DMS 273 treated with DMSO at 0.1 percent for 48 hours (cell line): ENCODE data around the gene LPP.

ENCODE experiments used
- DNase-seq: peaks from one replicate; lab custom pipeline; 2025; lab: John Stamatoyannopoulos, UW

LPP gene

DNA sequence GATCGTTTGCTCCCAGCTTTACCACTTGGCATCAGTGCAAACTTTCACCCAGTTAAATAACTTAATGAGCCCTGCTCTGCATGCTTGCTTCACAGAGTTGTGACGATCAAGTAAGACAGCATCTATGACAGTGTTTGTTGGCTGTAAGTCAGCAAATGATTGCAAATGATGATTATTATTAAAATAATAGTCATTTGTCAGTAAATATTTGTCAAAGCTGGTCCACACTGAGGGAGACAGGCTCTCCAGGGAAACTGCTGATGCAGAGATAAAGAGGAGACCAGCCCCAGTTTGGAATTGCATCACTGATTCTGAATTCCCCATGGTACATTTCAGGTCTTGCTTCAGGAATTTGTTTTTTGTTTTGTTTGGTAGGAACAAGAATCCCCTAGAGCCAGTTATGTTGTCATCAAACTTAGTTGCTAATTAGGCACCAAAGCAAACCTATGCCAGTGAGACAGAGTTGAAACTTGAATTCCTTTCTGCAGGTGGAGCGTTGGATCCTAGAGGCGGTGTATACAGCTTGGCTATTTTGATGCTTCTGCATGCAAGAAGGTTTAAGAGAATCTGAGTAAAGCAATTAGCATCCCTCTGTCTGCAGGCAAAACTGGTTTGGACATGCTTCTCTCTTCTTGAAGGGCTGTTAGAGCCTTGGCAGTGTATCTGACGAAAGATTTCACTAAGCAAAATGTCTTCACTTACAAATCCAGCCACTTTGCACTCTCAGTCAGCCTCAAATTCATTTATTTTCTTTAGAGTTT lies 679.2 kb downstream of the LPP start:
- no peak for DNase-seq

DNA sequence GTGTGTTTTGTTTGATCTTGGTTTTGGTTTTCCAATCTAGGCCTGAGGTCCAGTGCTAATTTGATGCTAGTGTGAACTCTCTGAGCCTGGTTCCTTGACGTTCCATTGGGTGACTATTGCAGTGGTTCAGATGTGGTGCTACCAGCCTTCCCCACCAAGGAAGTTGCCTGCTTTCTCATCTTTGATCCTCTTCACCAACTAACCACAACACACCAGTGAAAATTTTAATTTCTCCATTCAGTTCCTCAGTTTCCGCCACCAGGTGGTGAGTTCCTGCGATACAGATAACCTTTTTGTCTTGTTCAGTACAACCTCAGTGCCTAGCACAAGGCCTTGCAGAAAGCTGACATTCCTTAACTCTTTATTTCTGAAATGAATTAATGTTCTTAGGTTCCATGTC lies 680.4 kb downstream of the LPP start:
- DNase-seq, result no peak

DNA sequence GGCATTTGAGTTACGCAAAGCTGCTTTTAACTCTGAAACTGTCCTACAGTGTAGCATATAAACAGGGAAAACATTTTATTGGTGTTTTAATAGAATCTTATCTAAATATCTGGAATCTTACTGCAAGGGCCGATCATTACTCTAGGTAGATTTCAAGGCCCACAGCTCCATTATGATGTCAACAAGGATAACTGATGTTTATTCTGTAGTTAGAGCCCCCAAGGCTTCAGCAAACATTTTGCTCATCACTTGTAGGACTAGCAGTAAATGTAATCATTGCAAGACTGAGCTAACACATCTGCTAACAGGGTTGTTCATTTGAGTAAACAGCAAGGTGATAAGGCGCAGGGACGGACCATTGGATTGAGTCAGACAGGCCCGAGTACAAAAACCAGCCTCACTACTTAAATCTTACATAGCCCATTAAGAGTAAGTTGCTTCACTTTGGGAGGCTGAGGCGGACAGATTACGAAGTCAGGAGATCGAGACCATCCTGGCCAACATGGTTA lies 685.3 kb downstream of the LPP start:
- DNase-seq, result no peak

DNA sequence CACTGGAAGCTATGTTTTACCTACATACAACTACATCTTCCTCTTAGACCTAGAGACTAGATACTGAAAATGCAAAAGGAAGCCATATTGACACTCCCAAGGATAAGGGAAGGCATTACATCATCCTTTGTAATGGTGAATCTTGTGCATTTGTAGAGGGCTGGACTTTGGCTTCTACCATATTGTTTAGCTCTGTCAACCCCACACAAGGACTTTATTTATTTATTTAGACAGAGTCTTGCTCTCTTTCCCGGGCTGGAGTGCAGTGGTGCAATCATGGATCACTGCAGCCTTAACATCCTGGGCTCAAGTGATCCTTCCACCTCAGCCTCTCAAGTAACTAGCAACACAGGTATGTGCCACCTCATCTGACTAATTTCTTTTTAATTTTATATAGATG lies 686.3 kb downstream of the LPP start:
- DNase-seq, result no peak

DNA sequence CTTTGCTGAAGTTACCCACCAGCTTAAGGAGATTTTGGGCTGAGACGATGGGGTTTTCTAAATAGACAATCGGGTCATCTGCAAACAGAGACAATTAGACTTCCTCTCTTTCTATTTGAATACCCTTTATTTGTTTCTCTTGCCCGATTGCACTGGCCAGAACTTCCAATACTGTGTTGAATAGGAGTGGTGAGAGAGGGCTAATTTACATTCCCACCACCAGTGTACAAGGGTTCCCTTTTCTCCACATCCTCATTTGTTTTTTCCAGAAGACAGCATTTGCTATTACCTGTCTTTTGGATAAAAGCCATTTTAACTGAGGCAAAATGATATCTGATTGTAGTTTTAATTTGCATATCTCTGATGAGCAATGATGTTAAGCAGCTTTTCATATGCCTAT lies 687.9 kb downstream of the LPP start:
- no peak for DNase-seq

DNA sequence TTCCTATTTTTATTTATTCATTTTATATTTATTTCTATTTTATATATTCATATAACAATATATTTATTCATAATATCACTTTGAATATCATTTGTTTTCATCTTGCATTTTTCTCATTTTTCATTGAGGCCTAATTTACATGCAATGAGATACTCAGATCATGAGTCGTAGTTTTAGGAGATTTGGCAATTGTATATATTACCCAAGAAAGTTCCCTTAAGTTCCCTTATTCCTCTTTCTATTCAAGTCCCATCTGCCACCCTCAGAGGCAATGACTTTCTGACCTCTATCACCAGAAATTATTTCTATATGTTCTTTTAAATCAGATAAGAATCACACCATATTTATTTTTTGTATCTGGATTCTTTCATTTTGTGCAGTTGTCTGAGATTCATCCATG lies 688.7 kb downstream of the LPP start:
- DNase-seq, result no peak

DNA sequence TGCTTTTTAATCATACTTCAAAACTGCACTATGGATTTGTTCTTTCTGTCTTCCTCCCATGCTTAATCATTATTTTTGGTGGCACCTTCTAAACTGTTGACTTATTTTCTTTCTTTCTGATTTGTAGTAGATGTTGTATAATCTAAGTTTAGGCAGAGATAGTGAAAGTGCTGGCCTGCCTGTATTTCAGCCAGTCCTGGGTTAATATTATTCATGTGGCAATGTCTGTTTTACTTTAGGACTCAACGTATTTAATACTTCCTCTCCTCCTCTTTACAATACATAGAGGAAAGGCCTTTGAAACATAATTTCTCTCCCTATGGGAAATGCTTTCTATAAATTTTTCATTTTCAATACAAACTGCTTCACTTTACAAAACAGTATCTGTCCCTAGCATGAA lies 690.1 kb downstream of the LPP start:
- DNase-seq, result no peak

DNA sequence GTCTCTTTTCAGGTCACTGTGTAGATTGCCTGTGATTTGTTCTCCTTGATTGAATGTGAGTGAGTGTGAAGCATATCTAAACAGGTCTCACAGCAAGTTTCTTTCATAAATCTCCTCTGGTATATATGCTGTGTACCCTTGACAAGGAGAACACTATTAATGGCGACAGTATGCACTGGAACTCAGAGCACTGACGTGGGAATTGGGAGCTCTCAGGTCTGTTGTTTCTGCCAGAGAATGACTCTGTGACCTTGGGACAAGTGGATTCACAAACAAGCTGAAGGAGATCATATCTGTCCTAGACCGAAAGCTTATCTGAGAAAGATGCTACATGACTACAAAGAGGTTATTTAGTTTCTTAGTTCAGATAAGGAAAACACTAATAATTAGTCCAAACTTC lies 691.6 kb downstream of the LPP start:
- no peak for DNase-seq

DNA sequence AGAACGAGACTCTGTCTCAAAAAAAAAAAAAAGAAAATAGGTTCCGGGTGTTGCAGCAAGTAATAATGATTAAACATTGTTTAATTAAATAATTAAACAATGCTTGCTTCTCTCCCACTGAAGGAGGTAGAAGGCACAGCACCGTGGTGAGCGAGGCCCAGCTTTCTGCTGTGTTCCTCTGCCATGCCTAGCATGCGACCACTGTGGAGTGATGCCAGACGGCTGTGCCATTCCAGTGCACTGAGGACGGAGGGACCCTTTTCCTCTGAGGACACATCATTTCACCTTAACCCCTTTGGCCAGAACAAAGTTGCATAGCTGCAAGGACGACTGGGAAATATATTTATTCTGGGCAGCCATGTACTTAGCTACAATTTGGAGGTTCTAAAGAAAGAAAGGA lies 695.0 kb downstream of the LPP start:
- no peak for DNase-seq

DNA sequence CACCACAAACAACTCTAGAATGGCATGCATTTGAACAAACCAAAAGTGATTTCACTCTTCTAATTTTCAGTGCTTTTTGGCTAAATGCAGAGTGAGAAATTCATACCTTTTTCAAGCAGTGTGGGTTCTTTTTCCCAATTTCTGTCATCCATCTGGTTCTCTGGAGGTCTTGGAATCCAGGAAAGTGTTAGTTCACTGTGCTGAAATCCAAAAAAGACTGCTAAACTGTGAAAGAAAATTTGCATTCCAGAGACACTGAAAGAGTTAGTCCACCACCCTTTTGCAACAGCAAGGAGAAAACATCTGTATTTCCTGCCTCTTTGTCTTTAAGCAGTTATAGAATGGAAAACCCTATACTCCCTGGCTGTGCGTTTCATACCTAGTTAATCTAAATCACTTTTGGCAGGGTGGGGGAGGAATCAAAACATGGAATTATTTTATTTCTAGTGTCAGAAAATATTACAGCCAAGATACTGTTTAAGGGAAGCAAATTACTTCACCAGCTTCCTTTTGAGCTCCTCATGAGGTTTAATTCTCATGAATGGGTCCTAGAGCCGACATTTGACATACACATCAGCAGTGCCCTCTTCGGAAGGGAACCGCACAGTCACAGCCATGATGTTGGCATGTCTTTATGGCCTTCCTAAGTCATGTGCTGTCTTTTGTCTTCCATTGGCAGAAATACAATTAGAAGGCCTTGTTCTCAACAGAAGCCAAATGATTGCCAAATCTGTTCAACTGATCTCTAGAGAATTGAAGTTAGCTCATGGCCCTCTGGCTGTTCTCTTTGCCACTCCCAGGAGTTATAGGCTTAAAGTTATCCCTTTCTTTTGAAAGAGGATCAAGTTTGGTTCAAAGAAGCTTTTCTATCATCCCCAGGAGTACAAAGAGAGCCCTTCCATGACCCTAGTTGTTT lies 700.2 kb downstream of the LPP start:
- DNase-seq, result no peak

DNA sequence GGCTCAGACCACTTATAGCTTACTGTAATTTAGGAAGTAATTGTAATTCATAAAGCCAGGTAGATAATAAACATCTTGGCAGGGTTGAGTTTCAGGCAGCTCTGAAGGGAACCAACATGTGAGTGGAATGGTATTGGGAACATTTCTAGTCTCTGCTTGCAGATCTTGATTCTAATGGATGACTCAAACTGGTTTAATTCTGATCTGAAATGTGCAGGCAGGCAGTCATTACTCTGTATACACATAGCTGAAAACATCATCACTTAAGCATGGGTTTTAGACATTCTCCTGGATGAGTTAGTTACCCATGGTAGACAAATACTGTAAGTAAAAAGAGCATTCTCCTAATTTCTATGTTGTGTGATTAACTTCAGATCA lies 700.8 kb downstream of the LPP start:
- no peak for DNase-seq

DNA sequence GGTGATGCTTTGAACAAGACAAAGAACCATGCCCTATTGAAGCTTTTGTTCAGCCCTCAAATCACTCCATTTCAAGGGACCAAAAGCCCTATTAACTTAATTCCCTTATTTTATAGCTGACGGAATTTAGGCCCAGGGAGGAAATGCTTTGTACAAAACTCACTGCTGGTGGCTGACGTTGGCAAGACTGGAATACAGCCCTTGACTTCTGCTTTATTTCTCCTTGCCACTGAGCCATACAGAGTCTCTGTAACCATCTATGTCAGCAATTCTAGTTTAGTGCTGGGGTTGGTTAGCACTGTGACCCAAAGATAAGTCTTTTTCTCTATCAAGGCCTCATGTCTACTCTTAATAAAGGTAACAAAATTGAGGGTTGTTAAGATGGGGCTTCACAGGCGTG lies 701.7 kb downstream of the LPP start:
- DNase-seq, result no peak

DNA sequence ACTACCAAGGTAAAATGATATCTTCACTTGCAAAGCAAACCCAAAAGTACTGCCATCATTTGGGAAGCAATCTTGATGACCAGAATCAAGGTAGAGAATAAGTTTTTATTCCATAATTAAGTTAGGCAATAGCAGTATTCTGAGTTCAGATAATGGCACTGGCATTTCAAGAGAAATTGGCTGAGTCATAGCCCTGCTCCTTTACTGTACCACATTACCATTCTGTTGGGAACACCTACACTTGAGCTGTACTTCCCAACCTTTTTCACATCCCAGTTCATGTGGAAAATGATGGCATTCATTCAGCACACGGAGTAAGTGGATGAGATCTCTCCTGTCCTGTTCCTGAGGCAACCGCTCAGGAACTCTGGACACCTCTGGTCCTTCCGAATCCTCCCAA lies 706.2 kb downstream of the LPP start:
- DNase-seq, result no peak

DNA sequence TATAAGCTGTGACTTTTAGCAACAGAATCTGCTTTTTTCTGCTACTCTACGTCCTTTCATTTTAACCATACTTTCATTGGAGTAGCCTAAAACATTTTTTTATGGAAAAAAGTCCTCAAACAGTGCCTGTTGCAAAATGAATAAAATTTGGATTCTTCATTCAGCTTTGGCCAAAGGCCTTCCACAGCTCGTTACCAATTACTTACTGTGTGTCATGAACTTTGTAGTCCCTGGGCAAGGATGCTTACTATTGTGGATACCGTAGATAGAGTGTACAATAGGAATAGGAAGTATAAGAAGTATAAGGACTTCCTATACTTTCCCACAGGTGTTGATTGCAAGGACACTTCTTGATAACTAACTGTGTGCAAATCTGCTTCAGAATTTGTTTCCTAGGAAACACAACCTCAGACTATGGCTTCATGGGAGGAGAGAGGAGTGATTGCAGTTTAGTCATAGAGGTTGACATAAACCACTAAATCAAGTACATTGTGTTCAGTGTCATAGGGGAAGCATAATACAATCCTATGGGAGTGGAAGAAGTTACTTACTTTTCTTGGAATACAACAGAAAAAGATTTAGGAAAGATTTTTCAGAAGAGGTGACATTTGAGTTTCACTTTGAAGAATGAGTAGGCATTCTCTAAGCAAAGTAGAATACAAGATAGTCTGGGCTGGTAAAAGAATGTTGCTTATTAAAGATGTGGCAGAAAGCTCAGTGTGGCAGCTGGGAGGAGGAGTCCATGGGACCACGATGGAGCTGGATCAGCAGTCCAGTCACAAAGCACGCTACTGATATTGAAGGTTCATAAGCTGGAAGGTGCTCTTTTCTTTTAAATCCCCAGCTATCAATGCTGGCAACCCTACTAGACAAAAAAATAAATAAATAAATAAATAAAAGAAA lies 708.1 kb downstream of the LPP start:
- DNase-seq, result no peak

DNA sequence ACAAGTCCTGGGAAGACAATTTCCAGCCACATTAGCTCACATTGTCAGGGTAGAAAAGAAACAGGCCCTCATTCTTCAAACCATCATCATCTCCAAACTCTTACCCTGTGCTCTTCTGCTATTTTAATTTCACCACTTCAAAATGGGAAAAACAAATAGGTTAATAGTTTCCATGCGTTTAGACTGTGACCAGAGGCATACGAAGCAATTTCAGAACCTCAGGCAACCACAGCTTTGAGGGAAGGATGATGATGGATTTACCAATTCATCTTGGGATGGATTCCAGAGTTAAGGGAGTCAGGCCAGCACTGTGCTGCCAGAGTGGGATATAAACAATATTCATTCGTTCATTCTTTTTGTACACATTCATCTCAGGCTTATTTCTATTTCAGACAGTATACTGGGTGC lies 710.0 kb downstream of the LPP start:
- no peak for DNase-seq

DNA sequence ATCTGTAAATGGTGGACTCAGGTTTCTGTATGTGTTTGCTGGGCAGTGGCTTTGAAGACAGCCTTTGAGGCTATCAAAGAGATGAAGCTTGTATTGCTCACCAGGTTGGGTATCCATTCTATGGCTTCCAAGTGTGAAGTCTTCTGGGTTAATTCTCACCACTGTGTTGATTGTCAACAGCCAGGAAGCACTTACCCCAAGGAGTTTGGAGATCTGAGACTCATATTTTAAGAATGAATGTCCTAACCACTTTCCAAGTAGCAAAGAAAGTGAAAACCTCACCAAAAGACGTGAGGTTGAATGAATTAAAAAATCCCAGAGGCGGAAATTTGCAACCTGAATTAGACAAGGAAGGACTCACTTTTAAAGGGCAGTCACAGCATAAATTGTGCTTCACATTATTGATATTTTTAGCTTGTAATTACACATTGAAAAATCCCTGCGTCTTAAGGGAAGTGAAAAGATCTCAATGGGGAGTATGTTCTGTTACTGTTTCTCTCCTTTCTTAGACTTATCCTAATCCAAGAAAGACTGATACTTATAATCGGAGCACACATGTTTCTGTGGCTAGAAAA lies 713.8 kb downstream of the LPP start:
- DNase-seq, result no peak

DNA sequence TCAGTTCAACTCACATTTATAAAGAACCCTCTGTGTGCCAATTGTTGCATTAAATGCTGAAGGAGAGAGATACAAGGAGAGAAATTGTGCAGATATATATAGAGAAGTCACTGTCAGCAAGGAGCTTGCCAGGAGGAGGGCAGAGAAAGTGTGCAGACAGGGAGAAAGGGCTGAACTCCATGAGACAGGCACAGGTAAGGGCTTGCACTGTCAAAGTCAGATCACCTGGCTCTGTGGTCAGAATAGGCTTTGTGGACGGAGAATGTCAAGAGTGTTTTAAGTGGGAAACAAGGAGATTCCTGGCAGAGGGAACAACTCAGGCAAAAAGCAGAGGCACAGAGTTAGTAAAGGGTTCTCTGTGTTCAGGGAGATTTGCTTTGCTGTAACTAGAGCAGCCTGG lies 714.8 kb downstream of the LPP start:
- no peak for DNase-seq

DNA sequence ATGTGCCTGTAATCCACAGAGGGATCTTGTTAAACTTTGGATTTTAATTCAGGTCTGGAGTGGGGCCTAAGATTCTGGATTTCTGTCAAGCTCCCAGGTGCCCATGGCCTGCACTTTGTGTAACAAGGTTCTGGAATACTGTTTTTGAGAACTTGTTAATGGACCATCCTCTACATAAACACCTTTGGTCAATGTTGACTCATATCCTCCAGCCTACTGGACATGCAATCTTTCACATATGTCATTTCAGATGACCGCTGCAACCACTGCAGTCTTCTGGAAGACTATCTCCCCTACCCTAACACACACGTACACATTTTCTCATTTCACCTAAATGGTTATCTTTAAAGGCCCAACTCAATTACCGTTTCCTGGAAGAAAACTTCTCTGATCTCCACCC lies 715.7 kb downstream of the LPP start:
- DNase-seq, result no peak

DNA sequence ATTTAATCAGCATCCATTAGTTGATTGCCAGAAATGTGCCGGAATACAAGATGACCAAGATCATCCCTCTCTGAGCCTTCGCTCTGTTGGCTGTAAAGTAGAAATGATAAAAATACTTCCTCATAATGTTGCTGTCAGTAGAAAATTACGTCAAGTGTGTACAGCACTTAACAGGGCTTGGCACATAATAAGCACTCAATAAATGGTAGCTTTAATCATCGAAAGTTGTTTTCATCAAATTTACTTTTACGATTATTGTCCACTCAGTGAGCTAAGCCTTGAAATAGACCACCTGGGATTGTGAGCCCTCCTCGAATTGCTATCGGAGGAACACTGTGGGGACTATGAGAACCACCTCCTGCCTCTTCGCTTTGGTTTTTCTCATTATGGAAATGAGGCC lies 716.5 kb downstream of the LPP start:
- no peak for DNase-seq

DNA sequence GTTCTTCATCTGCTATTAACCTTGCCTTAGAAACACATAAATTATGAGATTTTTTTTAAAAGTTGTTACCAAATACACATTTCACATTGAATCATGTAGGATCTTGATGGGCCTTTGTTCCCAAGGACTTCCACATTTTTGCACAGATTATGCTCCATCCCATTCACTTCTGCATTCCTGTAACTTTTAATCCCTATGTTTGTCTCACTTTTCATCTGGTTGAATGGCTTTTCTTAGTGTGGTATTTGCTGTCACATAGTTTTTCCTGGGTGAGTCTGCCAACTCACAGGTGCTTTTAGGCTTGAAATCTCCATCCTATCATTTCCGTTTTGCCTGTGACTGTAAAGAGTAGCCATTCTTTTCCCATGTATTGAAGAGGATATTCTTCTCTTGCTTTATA lies 720.6 kb downstream of the LPP start:
- no peak for DNase-seq

DNA sequence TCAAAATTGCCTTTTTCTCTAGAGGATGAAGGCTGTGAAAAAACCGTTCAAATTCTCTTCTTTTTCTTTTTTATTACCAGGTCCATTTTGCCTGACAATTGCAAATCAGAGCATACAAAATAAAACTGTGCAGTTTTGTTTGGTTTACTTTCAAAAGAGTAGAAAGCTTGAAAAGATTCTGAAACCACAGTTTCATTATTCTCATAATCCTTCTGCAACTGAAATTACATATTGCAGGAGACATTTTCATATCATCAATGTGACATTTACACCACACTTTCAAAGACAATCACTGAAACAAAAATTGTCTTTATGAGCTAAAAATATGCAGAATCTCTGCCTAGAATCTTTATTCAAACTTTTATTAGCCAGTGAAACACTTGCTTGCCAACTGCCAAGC lies 721.5 kb downstream of the LPP start:
- no peak for DNase-seq

DNA sequence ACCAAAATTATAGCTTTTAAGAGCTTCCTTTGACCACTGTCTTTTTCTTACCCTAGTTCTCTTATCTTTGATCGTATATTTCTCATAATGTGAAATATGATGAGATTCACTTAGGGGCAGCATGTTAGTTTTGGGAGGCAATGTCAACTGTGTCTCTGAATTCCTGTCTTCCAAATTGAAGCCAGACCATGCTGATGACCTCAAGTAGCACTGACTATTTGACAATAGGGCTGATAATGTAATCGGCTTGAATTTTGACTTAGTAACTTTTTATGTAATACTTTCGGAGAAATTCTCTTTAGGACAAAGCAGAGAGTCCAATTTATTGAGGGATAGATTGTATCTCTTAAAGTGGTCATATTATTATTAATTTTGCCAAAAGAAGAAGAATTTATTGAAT lies 722.4 kb downstream of the LPP start:
- DNase-seq, result no peak
